HL-60/S4 treated with retinoic acid at 250 ng/mL for 4 days and 3 days (cell line): ENCODE results near the gene TULP4.

ENCODE experiments used
- in situ Hi-C: fragments of 300-500 bp; cut with MboI; formaldehyde crosslinking; loops from 2 replicates; pipeline ENCODE4 v1.7.0; 2022; ENCODE audit warnings: low sequenced_read_pairs

The TULP4 gene, protein sequence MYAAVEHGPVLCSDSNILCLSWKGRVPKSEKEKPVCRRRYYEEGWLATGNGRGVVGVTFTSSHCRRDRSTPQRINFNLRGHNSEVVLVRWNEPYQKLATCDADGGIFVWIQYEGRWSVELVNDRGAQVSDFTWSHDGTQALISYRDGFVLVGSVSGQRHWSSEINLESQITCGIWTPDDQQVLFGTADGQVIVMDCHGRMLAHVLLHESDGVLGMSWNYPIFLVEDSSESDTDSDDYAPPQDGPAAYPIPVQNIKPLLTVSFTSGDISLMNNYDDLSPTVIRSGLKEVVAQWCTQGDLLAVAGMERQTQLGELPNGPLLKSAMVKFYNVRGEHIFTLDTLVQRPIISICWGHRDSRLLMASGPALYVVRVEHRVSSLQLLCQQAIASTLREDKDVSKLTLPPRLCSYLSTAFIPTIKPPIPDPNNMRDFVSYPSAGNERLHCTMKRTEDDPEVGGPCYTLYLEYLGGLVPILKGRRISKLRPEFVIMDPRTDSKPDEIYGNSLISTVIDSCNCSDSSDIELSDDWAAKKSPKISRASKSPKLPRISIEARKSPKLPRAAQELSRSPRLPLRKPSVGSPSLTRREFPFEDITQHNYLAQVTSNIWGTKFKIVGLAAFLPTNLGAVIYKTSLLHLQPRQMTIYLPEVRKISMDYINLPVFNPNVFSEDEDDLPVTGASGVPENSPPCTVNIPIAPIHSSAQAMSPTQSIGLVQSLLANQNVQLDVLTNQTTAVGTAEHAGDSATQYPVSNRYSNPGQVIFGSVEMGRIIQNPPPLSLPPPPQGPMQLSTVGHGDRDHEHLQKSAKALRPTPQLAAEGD (N-terminal part only)

DNA sequence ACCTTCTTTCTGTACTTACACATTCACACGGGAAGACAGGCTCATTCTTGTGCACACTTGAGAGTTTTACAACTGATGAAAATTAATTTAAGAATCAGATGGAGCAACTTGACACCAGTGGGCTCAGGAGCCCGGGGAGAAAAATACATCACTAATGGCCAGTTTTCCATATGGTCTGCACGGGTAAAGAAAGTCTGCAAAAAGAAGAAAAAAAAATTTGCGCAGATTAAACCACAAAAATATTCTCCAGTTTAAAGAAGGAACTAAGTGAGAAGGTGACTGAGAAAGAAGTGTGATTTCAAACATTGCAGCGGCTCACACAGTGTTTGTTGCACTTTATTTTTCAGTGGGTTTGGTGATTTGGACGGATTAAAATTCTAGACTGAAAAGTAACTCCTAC, at the start of gene TULP4:
Gene TULP4 (plus strand): TSS at position 301 of the 400 bp plus-strand sequence. CDS start 1,552 bp downstream, outside the sequence.
- in situ Hi-C loops = no loop called here

DNA sequence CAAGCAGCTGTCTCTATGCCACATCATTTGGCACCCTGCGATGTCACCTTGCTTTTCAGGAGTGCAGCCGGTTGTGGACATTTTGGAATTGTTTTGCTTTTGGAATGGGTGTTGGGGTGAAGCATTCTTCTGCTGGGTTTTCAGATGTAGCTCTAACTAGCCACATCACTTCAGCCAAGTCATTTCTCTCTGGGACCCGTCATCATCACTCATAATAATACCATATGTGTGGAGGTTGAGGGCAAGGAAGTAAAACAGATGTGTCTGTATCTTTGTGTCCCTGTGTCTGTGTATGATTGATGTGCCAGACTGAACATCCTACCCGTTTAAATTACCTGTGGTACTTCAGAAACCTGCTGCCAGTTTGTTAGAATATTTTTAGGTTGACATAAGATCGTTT, 49.5 kb upstream of the TULP4 start:
- in situ Hi-C loops = no loop called here

- in situ Hi-C loops = no loop called here
These were observed 48.1 kb upstream of the TULP4 start for GRCh38 chr6:158264180-158264579.

GRCh38 chr6:158266131-158266530, 46.1 kb upstream of the TULP4 start:
- in situ Hi-C loops = no loop called here

DNA sequence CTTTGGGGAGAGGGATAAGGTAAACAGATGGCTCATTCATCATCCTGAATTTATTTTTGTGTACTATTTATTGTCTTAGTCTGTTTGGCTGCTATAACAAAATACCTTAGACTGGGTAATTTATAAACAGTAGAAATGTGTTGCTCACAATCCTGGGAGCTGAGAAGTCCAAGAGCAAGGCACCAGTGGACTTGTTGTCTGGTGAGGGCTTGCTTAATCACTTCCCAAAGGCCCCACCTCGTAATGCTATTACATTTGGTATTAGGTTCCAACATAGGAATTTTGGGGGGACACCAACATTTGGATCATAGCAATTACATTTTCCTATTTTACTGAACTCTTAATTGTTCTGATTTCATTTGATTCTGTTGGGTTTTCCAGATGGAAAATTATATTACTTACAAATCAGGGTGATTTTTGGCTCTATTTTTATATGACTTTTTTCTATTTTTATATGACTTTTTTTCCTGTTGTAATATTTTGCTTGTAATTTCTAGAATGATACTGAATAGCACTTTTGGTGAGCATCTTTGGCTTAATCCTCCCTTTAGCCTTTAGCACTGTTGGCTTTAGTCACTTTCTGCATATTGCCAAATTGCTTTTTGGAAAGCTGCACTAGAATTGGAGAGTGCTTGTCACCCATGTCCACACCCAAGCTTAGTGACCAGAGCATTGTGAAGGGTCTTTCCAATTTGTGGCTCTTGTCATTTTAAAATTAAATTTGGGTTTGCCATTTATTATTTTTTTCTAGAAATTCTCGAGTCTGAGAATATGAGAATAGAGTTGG, 43.7 kb upstream of the TULP4 start:
- in situ Hi-C loops = no loop called here

- in situ Hi-C loops = no loop called here
These were observed 42.6 kb upstream of the TULP4 start for GRCh38 chr6:158269657-158270056.

DNA sequence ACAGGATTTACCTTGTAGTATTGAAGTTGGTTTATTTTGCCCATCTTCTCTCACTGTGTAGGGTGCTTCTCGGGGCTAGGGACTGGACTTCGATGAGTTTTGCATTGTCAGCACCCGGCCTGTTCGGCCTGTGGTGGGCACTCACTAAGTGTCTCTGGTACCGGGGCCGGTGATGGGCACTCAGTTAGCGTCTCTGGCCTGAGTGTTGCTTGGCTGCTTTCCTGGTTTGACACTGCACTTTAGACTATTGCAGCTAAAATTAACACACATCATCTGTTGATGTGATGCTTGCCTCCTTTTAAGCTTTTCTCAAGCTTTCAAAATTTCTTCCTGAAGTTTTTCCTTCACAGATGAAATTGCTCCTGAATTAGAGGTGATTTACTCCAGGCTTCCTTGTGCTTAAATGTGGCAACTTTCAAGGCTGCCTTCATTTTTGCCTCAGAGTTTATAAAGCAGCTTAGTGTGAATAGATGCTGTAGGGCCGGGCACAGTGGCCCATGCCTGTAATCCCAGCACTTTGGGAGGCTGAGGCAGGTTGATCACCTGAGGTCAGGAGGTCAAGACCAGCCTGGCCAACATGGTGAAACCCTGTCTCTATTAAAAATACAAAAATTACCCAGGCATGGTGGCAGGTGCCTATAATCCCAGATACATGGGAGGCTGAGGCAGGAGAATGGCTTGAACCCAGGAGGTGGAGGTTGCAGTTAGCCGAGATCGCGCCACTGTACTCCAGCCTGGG, 41.7 kb upstream of the TULP4 start:
- in situ Hi-C loops = no loop called here

DNA sequence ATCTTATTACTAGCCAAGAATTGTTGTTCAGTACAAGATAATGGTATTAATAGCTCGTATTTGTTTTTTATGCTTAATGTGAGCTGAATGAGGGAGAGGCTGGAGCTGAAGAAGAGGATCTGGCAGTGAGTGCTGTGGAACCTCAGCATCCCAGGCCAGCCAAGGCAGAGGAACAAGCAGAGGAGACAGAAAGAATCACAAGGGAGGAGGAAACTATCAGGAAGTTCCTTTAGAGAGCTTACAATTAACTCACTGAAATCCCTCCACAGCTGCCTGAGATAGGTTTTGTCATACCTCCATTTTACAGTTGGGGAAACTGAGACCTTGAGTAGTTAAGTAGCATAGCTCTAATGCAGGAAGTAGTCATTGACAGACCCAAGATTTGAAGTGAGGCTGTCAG, 39.9 kb upstream of the TULP4 start:
- in situ Hi-C loops = no loop called here

DNA sequence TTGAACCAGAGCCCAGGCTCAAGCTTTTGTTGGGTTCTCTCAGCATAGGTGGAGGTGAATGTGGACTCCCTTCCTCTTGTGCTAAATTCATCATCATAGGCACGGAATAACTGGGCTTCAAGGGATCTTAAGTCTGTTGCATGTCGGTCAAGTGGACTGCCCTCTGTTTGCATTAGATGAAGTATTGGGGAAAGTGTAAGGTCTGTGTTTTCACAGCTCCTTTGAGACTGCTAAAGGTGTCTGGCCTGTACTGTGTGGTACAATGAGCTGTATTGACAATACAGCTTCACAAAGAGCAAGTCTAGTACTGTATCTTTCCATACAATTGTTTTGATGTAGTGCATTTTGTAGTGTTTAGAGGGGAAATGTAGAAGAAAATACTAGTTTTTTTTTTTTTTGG, 34.3 kb upstream of the TULP4 start:
- in situ Hi-C loops = no loop called here

DNA sequence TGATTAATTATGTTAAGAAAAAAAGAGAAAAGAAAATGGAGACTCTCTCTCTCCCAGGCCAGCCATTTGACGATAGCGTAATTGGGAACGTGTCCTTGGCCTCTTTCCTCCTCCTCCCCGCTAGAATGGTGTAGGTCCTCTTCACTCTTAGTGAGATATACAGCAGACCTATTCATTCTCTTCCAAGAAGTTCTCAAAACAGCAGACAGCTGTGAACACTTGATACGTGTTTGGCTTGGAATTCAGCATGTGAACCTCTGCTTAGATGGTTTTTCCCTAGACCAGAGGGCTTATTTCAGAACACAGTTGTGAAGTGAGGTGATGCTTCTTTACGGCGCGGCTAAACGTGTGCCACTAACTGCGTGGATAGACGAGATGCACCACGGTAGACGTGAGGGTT, 32.6 kb upstream of the TULP4 start:
- in situ Hi-C loops = no loop called here

DNA sequence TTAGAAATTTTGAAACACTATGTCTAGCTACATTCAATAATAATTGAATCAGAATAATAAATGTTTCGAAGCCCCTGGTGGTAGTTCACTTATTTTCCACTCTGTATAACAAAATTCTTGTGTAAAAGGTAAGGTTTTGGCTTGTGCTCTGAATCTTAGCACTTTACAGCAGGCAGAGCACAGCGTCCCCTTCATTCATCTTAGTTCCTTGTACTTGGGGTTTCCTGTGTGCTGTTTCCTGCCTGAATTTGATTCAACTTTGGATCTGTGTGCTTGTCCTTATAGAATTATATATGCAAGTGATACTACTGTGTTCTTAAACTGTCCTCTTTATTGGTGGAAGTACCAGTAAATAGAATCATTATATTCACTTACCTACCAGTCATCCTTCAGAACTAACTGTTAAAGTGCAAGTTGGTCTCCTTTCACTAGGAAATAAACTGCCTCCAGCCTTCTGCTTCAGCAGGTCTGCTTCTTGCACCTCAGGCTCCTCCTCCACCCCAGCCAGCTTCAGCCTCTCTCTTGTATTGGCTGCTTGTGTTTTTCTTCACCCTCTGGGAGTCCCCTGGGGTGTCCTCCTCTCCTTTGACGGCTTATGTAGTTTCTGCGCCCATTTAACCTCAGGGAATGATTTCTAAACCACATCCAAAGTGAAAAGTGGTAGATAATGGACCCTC, 28.8 kb upstream of the TULP4 start:
- in situ Hi-C loops = no loop called here

GRCh38 chr6:158284007-158284875, 28.0 kb upstream of the TULP4 start:
- in situ Hi-C loops = no loop called here

DNA sequence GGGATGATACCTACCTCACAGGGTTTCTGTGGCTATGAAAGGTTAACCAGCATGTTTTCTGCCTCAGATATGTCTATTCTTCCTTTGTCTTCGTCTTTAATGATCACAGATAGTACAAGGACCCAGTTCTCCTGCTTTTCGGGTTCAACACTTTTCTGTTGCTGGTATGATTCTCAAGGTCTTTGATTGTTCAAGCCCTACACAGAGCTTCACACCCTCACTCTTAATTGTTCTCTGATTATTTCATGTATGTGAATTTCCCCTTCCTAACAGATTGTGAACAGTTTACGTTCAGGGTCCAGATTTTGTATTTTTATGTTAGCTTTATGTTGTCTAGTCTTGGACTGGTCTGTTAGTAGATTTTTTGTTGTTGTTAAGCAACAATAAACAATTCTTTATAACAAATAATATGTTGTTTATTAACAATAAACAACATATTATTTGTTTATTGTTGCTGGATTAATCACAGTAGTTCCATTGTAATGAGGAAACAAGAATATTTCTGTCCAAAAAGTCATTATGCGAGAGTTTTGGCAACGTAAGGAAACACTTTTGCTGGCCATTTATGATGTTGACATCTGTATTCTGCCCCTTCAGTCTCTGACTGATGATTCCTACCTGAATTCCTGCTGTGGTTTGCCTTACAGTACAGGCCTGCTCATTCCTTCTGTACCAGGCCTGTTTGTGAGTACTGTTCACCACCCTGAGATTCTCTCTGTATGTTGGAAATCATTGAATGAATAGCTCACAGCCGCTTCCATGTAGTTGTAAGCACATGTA, 27.2 kb upstream of the TULP4 start:
- in situ Hi-C loops = no loop called here

DNA sequence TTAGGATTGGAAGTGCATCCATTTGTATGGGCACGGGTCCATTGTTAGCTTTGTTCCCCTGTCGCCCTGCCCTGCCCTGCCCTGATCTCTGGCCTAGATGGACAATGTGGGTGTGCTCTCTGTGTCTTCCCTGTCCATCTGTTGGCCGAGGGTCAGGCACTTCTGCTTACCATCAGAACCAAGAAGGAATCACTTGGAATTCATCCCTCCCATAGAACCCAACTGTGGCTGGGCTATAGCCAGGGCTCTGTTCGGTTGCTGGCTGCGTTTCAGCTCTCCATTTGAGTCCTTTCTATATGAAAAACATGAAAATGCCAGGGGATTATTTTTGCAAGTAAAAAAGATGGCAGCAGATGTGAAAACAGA, 26.6 kb upstream of the TULP4 start:
- in situ Hi-C loops = no loop called here

GRCh38 chr6:158286413-158286812, 25.9 kb upstream of the TULP4 start:
- in situ Hi-C loops = no loop called here

DNA sequence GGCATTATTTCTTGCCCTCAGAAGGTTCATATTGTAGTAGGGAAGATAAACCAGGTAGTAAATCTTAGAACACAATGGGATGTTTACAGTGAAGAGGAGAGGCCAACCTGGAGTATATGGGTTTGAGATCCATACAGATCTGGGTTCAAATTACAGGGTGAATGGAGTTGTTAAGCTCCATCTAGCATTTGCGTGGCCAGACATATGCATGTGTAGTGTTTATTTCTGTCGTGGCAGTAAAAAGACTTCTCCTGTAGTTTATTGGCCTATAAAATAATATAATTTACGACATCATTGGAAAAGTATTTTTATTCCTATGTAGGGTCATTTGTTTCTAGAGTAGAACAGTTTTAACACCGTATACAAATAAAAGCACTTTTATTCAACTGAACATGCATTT, 25.2 kb upstream of the TULP4 start:
- in situ Hi-C loops = no loop called here

GRCh38 chr6:158290040-158290439, 22.2 kb upstream of the TULP4 start:
- in situ Hi-C loops = no loop called here

GRCh38 chr6:158290659-158291058, 21.6 kb upstream of the TULP4 start:
- in situ Hi-C loops = no loop called here
